Retinal pigment epithelial cell (primary cell): Measurements from ENCODE around the gene CCDC13.

ENCODE experiments used
- DNase-seq: peaks from one replicate; pipeline ENCODE4 v3.0.0-alpha.2; 2010; ENCODE audit warnings: low read depth
- H3K4me3 ChIP-seq: 2 replicates; pipeline ENCODE4 v1.5.1; 2011; ENCODE audit warnings: mild to moderate bottlenecking, low read length, control low read depth, moderate library complexity
- TF ChIP-seq, protein P1 (sequence below): conservative IDR thresholded peaks from 2 replicates; pipeline ENCODE4 v1.5.1; 2011; ENCODE audit warnings: low read depth, low read length, control low read depth, inconsistent platforms

The CCDC13 gene

DNA sequence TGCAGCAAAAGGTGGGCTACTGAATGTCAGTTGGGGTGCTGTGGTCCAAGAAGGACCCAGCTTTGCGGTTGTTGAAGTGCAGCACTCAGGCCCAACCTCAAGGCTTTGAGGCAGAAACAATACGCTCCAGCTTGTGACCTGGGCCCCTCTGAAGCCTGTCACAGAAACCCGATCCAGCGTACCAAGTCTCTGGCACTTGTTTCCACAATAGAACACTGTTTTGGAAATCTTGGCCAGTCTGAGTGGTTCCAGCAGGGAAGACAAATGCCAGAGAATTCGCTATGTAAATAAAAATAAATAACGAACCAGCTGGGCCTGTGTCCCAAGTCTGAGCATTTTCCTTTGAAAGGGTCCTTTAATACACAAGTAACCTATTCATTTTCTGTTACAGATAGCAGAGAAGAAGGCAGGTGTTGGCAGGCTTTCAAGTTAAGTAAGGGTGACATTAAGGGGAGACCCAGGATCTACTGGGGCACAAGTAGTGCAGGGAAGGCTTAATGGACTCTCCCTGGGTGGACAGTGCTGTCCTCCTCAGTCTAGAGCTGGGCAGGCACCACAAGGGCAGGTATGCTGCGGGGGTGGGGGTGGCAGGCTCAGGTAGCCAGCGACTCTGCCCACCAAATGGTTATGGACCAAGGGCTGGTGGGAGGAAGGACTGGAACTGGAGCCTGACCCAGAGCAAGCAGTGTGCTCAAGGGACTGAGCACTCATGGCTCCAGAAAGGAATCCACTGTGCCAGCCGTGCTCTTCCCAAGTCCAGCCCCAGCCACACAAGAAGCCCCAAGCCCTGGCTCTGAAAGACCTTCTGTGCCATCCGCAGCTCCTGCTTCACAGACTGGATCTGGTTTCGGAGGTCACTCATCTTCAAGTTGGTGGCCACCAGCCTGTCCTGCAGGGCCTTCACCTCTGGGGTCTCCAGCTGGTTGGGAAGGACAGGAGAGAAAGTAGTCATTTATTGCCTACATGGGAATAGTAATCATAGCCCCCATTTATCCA is 26.3 kb downstream of the CCDC13 start:
- TF ChIP-seq, protein P1, sequence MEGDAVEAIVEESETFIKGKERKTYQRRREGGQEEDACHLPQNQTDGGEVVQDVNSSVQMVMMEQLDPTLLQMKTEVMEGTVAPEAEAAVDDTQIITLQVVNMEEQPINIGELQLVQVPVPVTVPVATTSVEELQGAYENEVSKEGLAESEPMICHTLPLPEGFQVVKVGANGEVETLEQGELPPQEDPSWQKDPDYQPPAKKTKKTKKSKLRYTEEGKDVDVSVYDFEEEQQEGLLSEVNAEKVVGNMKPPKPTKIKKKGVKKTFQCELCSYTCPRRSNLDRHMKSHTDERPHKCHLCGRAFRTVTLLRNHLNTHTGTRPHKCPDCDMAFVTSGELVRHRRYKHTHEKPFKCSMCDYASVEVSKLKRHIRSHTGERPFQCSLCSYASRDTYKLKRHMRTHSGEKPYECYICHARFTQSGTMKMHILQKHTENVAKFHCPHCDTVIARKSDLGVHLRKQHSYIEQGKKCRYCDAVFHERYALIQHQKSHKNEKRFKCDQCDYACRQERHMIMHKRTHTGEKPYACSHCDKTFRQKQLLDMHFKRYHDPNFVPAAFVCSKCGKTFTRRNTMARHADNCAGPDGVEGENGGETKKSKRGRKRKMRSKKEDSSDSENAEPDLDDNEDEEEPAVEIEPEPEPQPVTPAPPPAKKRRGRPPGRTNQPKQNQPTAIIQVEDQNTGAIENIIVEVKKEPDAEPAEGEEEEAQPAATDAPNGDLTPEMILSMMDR: no peak
- no peak overlapping the region for H3K4me3 ChIP-seq
- no peak for DNase-seq

GRCh38 chr3:42745776-42746454 is 27.1 kb downstream of the CCDC13 start:
- TF ChIP-seq, protein P1: no peak
- H3K4me3 ChIP-seq: no peak overlapping the region
- DNase-seq: no peak

GRCh38 chr3:42745291-42745745 is 27.7 kb downstream of the CCDC13 start:
- TF ChIP-seq, protein P1: no peak
- DNase-seq: no peak
- no peak overlapping the region for H3K4me3 ChIP-seq

DNA sequence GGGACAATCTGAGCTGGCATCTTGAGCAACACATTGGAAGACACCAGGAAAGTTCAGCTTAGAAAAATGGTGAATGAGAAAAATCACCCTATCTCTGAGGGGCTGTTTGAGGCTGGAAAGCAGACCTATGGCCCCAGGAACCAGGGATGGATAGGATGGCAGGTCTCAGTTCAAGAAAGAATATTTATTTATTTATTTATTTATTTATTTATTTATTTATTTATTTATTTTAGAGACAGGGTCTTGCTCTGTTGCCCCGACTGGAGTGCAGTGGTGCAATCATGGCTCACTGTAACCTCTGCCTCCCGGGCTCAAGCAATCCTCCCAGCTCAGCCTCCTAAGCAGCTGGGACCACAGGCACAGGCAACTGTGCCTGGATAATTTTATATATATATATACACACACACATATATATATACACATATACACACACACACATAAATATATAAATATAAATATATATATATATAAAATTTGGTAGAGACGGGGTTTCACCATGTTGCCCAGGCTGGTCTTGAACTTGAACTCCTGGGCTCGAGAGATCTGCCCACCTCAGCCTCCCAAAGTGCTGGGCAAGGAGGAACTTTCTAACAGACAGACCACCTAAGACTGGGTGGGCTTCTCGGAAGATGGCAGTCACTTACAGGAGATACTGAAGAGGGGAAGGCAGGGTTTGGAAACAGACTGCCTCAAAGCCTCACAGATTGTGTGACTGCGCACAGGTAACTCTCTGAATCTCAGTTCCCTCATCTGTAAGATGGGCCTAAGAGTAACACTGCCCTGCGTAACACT is 29.7 kb downstream of the CCDC13 start:
- TF ChIP-seq, protein P1: no peak
- H3K4me3 ChIP-seq: no peak overlapping the region
- DNase-seq: no peak

DNA sequence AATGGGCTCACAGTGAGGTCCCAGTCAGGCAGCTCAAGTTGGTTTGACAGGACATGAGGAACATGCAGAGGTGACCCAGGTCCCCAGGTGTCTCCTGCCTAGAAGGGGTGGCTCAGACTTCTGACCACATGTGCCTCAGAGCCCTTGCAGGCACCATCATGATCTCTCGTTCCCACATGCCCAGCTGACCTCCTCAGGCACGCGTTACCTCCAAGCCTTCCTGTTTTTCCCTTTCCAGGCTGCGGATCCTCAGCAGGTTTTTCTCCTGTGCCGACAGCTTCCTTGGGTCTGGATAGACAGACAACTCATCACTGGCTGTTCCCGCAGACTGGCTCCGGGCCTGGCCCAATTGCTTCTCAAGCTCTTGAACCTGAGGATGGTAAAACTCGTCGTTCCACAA is 30.4 kb downstream of the CCDC13 start:
- no peak overlapping the region for H3K4me3 ChIP-seq
- TF ChIP-seq, protein P1: no peak
- no peak for DNase-seq

DNA sequence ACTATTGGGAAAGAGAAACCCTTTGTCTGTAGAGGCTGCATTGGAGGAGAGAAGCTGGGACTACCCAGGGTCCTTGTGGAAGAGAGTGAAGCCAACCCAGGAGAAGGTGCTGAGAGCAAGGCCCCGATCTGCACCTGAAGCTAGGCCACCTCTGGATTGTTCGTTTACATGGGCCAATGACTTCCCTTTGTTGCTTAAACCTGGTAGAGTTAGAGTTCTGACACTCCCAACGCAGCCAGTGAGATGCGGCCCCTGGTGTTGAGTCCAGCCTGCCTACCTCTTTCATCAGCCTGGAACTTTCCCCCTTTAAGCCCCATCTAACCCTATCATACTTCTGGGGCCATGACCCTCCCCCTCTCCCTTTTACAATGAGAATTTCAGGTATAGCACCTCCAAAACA is 30.8 kb downstream of the CCDC13 start:
- DNase-seq: no peak
- no peak overlapping the region for H3K4me3 ChIP-seq
- TF ChIP-seq, protein P1: no peak
